OCI-LY1 (cell line): Measurements from ENCODE around the gene COL1A2.

Experiments used
- H2AFZ ChIP-seq: fragments of 200-600 bp; sonication (generic), shearing (Covaris generic); 2 replicates; pipeline ENCODE4 v1.6.0; 2014; ENCODE audit warnings: antibody characterized with exemption, mild to moderate bottlenecking, low read length
- H3F3A ChIP-seq: fragments of 200-600 bp; sonication (generic), shearing (Covaris generic); 2 replicates; pipeline ENCODE4 v1.6.0; 2014; ENCODE audit warnings: mild to moderate bottlenecking, antibody characterized with exemption, low read length, moderate library complexity; ENCODE audit not compliant: insufficient read depth
- H3K27ac ChIP-seq: fragments of 200-600 bp; sonication (generic); 2 replicates; pipeline ENCODE4 v1.5.1; 2014; ENCODE audit warnings: low read length, mixed run types, mild to moderate bottlenecking, low read depth; ENCODE audit not compliant: poor library complexity, severe bottlenecking
- H3K27me3 ChIP-seq: fragments of 200-600 bp; sonication (generic); 2 replicates; pipeline ENCODE4 v1.6.0; 2014; ENCODE audit warnings: antibody characterized with exemption, mild to moderate bottlenecking, low read length, moderate library complexity; ENCODE audit not compliant: insufficient read depth
- H3K36me3 ChIP-seq: fragments of 200-600 bp; sonication (generic); 2 replicates; pipeline ENCODE4 v1.6.1; 2014; ENCODE audit warnings: mild to moderate bottlenecking, antibody characterized with exemption, low read length, moderate library complexity, mixed read lengths; ENCODE audit not compliant: insufficient read depth
- H3K4me1 ChIP-seq: fragments of 200-600 bp; sonication (generic); 2 replicates; pipeline ENCODE4 v1.5.1; 2014; ENCODE audit warnings: mild to moderate bottlenecking, low read length, moderate library complexity; ENCODE audit not compliant: insufficient read depth, severe bottlenecking
- H3K4me2 ChIP-seq: fragments of 200-600 bp; sonication (generic), shearing (Covaris generic); 2 replicates; pipeline ENCODE4 v1.6.1; 2014; ENCODE audit warnings: low read length
- H3K4me3 ChIP-seq: fragments of 200-600 bp; sonication (generic); 2 replicates; pipeline ENCODE4 v1.5.1; 2014; ENCODE audit warnings: low read length, low read depth, mild to moderate bottlenecking, mixed read lengths; ENCODE audit not compliant: poor library complexity, severe bottlenecking
- H3K79me2 ChIP-seq: fragments of 200-600 bp; shearing (Covaris generic); 2 replicates; pipeline ENCODE4 v1.6.1; 2016; ENCODE audit warnings: mixed run types, low read length, mixed read lengths; ENCODE audit not compliant: insufficient read depth
- H3K9ac ChIP-seq: fragments of 200-600 bp; sonication (generic), shearing (Covaris generic); 2 replicates; pipeline ENCODE4 v1.6.1; 2014; ENCODE audit warnings: mild to moderate bottlenecking, low read length, mixed read lengths
- H3K9me2 ChIP-seq: fragments of 200-600 bp; sonication (generic), shearing (Covaris generic); 2 replicates; pipeline ENCODE4 v1.6.1; 2014; ENCODE audit warnings: low read depth, mild to moderate bottlenecking, low read length, mixed read lengths
- H3K9me3 ChIP-seq: fragments of 200-600 bp; shearing (Covaris generic); 2 replicates; pipeline ENCODE4 v1.6.1; 2014; ENCODE audit warnings: low read length, mixed read lengths
- H4K20me1 ChIP-seq: fragments of 200-600 bp; sonication (generic), shearing (Covaris generic); 2 replicates; pipeline ENCODE4 v1.6.0; 2016; ENCODE audit warnings: mild to moderate bottlenecking, low read length; ENCODE audit not compliant: insufficient read depth
- CTCF ChIP-seq: fragments of 200-600 bp; sonication (generic), shearing (Covaris generic); IDR thresholded peaks from 2 replicates; pipeline ENCODE4 v1.5.1; 2017; ENCODE audit warnings: mild to moderate bottlenecking, antibody characterized with exemption, low read length, moderate library complexity, mixed read lengths
- EZH2 ChIP-seq: fragments of 200-600 bp; sonication (generic), shearing (Covaris generic); IDR thresholded peaks from 2 replicates; pipeline ENCODE4 v1.8.0; 2017; ENCODE audit warnings: borderline replicate concordance, mixed run types, mild to moderate bottlenecking, antibody characterized with exemption, low read length, moderate library complexity, mixed read lengths

The COL1A2 gene

GRCh38 chr7:94388540-94388939 is 6.2 kb upstream of the COL1A2 start:
- no peak for TF ChIP-seq EZH2

GRCh38 chr7:94389381-94389780 is 5.3 kb upstream of the COL1A2 start:
- TF ChIP-seq CTCF (no peak), EZH2 (no peak)
- Histone ChIP-seq H3K4me2 (no peak overlapping the region), H3K27ac (no peak overlapping the region), H3K36me3 (no peaks in the 10 kb centered on the region), H3K9me2 (no peaks in the 10 kb centered on the region), H4K20me1 (no peaks in the 10 kb centered on the region), H2AFZ (no peak overlapping the region), H3K4me3 (no peak overlapping the region), H3K9me3 (no peaks in the 10 kb centered on the region), H3F3A (no peaks in the 10 kb centered on the region), H3K4me1 (no peaks in the 10 kb centered on the region), H3K9ac (no peak overlapping the region), H3K27me3 (no peaks in the 10 kb centered on the region), H3K79me2 (no peaks in the 10 kb centered on the region)

More at GRCh38 chr7:94388540-94388939, 6.2 kb upstream of the COL1A2 start:
- H3F3A ChIP-seq, result no peaks in the 10 kb centered on the region
- no peak overlapping the region for H3K27ac ChIP-seq
- H3K9me2 ChIP-seq, result no peaks in the 10 kb centered on the region
- H4K20me1 ChIP-seq, result no peaks in the 10 kb centered on the region
- H3K4me3 ChIP-seq, result no peak overlapping the region
- no peaks in the 10 kb centered on the region for H3K27me3 ChIP-seq
- H3K36me3 ChIP-seq, result no peaks in the 10 kb centered on the region
- H3K4me2 ChIP-seq, result no peak overlapping the region
- H3K79me2 ChIP-seq, result no peaks in the 10 kb centered on the region
- no peaks in the 10 kb centered on the region for H3K4me1 ChIP-seq
- H3K9ac ChIP-seq, result no peak overlapping the region
- H2AFZ ChIP-seq, result no peak overlapping the region
- H3K9me3 ChIP-seq, result no peaks in the 10 kb centered on the region

- H3K79me2 ChIP-seq, result no peaks in the 10 kb centered on the region
- H3K4me2 ChIP-seq, result no peak overlapping the region
- H2AFZ ChIP-seq, result no peak overlapping the region
- H3K4me1 ChIP-seq, result no peaks in the 10 kb centered on the region
- H3K27me3 ChIP-seq, result no peaks in the 10 kb centered on the region
- no peaks in the 10 kb centered on the region for H3F3A ChIP-seq
- H3K9me2 ChIP-seq, result no peaks in the 10 kb centered on the region
- no peak overlapping the region for H3K27ac ChIP-seq
- H3K4me3 ChIP-seq, result no peak overlapping the region
- H4K20me1 ChIP-seq, result no peaks in the 10 kb centered on the region
- no peak overlapping the region for H3K9ac ChIP-seq
- TF ChIP-seq EZH2, result no peak
- TF ChIP-seq CTCF, result no peak
- no peaks in the 10 kb centered on the region for H3K36me3 ChIP-seq
- H3K9me3 ChIP-seq, result no peaks in the 10 kb centered on the region
Observed at GRCh38 chr7:94391726-94392392, 2.8 kb upstream of the COL1A2 start.

GRCh38 chr7:94392393-94392786 is 2.3 kb upstream of the COL1A2 start:
- H3K4me3 ChIP-seq, result no peak overlapping the region
- H3F3A ChIP-seq, result no peaks in the 10 kb centered on the region
- no peaks in the 10 kb centered on the region for H3K9me2 ChIP-seq
- H3K4me1 ChIP-seq, result no peaks in the 10 kb centered on the region
- no peaks in the 10 kb centered on the region for H3K9me3 ChIP-seq
- no peaks in the 10 kb centered on the region for H3K27me3 ChIP-seq
- no peaks in the 10 kb centered on the region for H4K20me1 ChIP-seq
- H3K4me2 ChIP-seq, result no peak overlapping the region
- H3K36me3 ChIP-seq, result no peaks in the 10 kb centered on the region
- no peak overlapping the region for H3K27ac ChIP-seq
- no peaks in the 10 kb centered on the region for H3K79me2 ChIP-seq
- no peak overlapping the region for H3K9ac ChIP-seq
- H2AFZ ChIP-seq, result no peak overlapping the region
- TF ChIP-seq CTCF, result no peak
- no peak for TF ChIP-seq EZH2
